IPS-NIHi7 (cell line): ENCODE measurements around the gene RNF215.

Experiments used
- DNase-seq: peaks from one replicate; pipeline ENCODE4 v3.0.0; 2012; ENCODE audit warnings: mixed read lengths; ENCODE audit errors: extremely low spot score

RNF215 gene

GRCh38 chr22:30386960-30387827, at the start of gene RNF215:
RNF215 (minus strand) TSS chr22:30387411; CDS start chr22:30387313, 98 bp downstream.
- DNase-seq = peak; percentile 96

- DNase-seq = no peak
Measured at GRCh38 chr22:30436196-30436595, 49.0 kb upstream of the RNF215 start.

- no peak for DNase-seq
Measured at GRCh38 chr22:30435674-30436126, 48.5 kb upstream of the RNF215 start.

GRCh38 chr22:30434843-30435242, 47.6 kb upstream of the RNF215 start:
- DNase-seq = no peak

DNA sequence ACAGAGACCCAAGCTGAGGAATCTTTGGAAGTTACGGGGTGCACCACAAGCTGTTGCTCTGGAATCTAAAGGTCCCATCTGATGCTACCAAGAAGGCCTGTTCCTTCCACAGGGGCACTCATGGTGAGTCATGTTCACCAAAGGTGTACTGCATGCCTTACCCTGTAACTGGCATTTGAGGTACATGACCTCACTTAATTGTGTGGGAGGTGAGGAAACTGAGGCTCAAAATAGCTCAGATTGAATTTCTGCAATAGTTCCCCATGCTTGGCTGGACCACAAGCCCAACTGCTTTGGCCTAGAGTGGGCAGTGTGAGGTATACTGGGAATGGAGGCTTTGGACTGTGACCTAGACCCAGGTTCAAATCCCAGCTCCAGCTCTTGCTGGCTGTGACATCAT, 46.6 kb upstream of the RNF215 start:
- no peak for DNase-seq

DNA sequence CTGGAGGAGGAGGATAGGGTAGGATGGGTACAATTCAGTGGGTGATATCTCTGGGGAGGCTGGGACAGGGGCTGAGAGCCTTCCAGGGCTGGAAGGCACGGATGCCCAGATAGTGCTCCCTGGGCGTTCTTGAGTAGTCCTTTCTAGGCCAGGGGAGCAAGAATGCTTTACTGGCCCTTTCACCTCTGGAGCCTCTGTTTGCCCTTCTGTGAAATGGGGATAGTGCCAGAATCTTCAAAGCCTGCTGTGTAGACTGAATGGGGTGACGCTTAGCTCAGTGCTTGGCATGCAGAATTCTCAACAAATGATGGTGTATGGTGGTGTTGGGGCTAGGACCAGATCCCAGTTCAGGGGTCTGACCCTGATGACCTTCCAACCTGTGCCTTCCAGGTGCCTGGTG, 46.0 kb upstream of the RNF215 start:
- DNase-seq = no peak

GRCh38 chr22:30432520-30432919, 45.3 kb upstream of the RNF215 start:
- no peak for DNase-seq

- DNase-seq = no peak
Measured at GRCh38 chr22:30432096-30432495, 44.9 kb upstream of the RNF215 start.

GRCh38 chr22:30430933-30431332, 43.7 kb upstream of the RNF215 start:
- no peak for DNase-seq

DNA sequence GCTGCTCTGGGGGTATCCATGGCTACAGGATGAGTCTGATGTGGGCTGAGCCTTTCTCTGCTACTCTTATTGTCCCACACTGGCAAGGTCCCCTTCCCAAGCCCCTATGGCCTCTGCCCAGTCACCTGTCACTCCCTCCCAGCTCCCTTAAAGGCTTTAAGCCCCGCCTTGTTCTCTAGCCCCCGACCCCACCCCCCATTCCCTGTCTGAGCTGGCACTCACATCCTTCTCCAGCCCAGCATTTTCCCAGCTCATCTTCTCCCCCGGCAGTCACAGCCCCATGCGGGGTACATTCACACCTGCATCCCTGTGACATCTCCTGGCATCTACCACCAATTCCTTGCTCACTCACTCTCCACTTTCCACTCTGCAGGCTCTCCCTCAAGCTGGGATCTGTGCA, 42.7 kb upstream of the RNF215 start:
- no peak for DNase-seq

DNA sequence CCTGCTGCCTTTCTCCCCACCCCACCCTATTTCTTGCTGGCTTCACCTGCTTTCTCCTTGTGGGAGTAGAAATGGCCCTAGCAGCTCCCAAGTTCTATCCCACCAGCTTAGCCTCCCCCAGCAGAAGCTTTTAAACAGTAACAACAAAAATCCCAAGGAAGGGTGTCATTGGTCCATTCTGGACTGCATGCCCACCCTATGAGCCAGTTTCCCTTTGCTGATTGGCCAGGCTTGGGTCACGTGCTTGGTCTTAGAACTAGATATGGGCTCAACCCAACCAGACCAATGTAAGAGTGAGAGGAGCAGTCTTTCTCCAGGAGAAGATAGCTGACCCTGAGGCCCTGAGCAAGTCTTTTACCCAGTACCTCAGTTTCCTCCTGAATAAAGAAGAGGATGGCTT, 40.7 kb upstream of the RNF215 start:
- DNase-seq = no peak

- peak; percentile 86 for DNase-seq
Measured at GRCh38 chr22:30426388-30427353, 39.5 kb upstream of the RNF215 start.

DNA sequence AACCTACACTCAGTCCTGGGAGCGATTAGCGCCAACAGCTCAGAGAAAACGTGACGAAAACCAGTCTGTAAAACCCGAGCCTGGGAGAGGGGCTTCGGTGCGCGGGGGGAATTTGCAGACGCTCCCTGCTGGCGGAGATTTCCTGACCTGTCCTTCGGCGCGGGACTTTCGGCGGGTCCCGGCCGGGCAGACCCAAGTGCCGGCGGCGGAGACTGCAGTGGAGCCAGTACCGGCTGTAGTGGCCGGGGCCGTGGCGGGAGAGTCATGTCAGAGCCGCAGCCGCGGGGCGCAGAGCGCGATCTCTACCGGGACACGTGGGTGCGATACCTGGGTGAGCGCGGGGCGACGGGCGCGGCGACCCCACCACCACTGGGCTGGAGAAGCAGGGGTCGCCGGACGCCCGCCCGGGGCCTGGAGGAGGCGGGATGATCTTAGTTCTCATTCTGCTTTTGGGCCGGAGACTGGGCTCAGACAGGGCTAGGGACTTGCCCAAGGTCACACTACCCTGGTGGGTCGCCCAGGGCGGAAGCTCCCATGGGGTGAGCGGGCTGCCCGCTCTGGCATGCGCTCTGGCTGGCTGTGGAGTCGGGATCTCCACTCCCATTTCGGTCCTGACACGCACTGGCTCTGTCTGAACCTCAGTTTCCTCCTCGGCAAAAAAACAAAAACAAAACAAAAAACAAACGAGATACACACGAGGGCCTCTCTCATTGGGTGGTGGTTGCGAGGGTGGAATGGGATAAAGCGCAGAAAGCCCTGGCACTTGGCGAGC, 38.6 kb upstream of the RNF215 start, which contains the start of gene MTFP1:
MTFP1 (plus strand) TSS at position 153 of the 772 bp plus-strand sequence; CDS start at position 265, 112 bp downstream.
- peak; percentile 79 for DNase-seq

DNA sequence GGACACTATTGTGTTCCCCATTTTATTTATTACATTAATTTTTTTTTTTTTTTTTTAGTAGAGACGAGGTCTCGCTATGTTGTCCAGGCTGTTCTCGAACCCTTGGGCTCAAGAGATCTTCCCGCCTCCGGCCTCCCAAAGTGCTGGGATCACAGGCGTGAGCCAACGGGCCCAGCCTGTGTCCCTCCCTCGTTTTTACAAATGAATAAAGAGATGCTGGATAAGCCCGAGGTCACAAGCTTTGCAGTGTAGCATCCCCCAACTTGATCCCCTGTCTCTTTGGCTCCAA, 38.1 kb upstream of the RNF215 start:
- no peak for DNase-seq

DNA sequence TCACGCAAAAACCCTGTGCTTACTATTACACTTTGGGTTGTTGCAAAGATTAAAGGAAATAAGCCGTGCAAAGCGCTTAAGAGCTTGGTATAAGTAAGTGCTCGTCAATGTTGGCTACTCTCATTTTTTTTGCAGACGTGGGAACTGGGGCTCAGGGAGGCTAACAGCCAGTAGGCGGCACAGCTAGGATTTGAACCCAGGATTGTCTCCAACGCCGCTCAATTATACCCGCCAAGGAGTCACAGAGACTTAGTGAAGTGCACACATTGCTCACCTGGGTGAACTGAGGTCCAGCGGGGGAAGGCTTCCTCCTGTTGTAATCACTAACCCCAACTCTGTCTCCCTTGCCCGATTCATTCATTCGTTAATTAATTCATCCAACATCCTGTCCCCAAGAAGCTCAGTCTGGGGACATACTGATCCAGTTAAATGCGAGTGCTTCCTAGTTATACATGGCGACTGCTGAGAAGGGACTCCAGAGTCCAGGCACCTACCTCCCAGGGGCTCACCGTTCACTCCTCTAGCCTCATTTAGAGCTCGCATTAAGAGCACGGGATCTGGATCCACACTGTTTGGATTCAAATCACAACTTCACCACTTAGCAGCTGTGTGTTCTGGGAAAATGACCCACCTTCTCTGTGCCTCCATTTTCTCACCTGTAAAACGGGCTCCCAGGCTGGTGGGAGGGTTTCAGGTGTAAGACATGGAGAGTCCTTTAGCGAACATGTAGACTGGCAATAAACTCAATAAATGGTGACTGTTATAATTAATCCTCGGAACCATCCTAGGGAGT, 37.5 kb upstream of the RNF215 start:
- DNase-seq = no peak

DNA sequence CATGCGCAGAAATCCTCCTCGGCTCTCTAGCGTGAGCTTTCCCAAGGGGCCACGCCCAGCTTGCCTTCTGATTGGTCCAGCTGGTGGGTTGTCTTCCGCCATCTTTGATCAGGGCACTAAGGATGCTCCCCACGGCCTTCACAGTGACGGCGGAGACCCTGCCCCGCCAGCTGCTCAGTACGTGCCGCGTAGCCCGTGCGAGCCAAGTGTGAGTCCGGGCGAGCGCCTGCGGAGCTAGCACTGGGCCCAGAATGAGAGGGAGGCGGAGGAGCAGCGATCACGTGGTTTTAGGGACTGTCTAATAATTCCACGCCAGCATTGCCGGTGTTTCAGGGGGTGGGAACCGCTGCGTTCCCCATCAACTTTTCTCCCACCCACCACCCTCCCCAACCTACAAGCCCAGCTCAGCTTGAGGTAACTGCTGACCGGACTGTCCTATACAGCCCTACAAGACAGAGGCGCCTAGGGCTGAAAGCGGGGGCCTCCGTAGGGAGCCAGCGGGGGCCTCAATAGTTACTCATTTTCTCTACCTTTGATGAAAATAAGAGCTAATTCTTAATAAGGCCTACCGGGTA, 36.8 kb upstream of the RNF215 start:
- peak; percentile 96 for DNase-seq

GRCh38 chr22:30423301-30423958, 36.2 kb upstream of the RNF215 start:
- peak; percentile 49 for DNase-seq

- DNase-seq = peak; percentile 75
Measured at GRCh38 chr22:30422481-30423300, 35.5 kb upstream of the RNF215 start.
